Cortex of kidney (tissue), 1 donor: Measurements from ENCODE around the gene COX17.
"Not testable (repeated sequence)": the region's sequence is repeated elsewhere in the genome, so short reads cannot be mapped to it uniquely, and the experiment has no call there.

ENCODE experiments used
- DNase-seq: peaks from one replicate; lab custom pipeline; 2025; lab: John Stamatoyannopoulos, UW

The COX17 gene, protein sequence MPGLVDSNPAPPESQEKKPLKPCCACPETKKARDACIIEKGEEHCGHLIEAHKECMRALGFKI

DNA sequence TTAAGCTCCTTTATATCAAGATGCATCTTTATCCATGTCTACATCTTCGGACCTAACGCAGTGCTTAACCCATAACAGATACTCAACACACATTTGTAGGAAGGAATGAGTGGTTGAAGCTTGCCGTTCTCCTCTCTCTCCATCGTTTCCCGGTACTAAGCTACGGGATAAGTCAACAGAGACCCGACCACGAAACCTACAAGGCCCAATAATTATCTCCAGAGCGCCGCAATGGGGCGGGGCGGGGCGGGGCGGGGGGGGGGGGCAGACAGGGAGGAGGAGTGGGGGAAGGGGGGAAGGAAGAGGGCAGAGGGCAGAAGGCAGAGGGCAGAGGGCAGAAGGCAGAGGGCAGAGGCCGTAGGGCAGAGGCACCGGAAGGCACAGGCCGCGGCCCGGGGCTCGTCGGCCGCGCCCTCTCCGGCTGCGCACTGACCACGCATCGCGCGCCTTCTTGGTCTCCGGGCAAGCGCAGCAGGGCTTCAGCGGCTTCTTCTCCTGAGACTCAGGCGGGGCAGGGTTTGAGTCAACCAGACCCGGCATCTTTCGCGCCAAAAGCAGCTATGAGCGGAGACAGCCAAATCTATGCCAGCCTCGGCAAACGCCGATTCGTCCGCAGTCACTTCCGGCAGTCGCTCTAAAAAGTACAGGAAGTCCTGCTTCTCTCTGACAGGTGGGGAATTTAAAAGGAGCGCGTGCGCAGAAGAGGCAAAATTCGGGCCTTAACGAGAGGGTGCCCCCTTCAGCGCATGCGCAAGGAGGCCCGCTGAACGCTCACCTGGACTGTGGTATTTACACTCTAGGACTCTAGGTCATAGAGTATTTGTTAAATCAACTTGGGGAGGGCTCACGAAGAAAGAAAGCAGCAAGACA lies at the start of gene COX17:
COX17 (minus strand) TSS at position 636 of the 870 bp plus-strand sequence; CDS start at position 540, 96 bp downstream.
- peak; percentile 44 for DNase-seq

DNA sequence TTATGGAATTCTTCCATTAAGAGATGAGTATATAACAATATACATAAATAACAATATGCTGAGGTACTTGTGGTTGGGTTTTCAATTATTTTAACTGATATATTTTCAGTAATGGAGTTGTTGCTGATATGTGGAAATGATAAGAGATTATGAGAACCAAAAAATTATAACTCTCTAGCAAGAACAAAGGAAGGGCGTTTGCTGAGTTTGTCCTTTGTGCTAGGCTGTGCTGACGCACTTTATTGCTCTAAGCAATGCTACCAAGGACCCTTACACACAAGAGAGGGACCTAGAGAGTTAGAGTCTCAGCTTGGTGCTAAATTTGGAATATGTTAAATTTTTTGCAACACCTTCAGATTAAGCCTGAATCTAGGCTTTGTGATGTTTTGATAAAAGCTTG lies 49.7 kb upstream of the COX17 start:
- no peak for DNase-seq

DNA sequence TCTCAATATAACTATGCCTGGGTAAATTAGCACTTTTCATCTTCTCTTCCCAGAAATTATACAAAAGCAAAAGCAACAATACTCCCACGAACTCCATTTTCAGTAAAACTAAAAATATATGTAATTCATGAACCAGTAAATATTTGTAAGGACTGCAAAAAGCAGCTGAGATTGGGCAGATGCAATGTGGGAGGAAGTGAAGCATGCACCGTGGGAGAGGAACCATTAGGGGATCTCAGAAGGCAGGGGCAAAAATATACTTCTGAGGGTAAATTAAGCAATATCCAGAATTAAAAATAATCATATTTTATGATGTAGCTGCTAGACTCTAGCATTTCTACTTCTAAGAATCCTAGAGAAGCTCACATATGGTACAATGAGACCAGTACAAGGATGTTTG lies 45.8 kb upstream of the COX17 start:
- no peak for DNase-seq

DNA sequence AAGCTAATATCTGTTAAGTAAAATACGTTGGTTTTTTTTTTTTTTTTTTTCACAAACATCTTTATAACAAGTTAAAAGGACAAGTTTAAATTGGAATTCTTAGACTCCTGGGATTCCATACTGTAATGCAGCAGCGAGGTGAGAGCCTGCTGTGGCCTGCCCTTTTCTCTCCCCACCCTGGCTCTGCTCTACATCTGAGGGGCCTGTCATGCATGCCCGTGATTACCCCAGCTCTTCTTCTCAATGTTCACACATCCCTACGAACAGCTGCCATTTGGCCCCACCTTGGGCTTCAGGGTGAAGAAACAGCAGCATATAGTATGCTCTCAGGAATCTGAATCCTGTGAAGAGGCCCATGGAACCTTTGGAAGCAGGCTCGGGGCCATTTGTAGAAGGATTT lies 40.3 kb upstream of the COX17 start:
- DNase-seq, result no peak

DNA sequence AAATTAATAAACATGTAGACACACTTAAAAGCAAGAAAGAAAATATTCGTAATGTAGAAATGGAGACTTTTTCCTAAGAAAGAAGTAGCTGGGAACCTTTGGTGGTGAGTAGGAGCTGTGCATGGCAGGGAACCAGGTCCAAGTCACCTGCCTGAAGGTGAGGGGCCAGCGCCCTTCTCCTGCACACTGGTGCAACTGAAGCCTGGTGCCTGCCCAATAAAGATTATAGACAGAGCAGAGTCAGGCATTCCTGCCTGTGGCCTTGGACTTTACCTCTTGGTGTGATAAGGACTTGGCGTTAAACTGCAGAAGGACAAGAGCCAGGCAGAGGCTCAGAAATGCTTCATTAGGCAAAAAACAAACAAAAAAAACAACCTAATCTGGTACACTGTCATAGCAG lies 39.8 kb upstream of the COX17 start:
- no peak for DNase-seq

DNA sequence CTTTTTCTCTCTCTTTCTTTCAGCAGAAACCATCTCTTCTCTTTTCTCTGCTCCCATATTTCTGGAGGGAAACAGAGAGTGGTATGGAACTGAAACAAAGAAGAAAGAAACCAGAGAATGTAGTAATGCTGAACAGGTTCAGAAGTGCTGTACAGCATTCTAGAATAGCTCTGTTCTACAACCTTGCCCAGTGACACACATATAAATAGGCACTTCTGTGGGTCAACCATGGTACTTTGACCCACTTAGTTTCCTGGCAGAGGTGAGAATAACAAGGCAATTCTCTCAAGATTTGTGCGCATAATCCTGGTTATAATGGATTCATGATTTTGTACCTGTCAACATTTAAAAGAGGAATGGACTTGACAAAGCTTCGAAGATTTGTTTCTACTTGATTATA lies 37.9 kb upstream of the COX17 start:
- DNase-seq, result no peak

DNA sequence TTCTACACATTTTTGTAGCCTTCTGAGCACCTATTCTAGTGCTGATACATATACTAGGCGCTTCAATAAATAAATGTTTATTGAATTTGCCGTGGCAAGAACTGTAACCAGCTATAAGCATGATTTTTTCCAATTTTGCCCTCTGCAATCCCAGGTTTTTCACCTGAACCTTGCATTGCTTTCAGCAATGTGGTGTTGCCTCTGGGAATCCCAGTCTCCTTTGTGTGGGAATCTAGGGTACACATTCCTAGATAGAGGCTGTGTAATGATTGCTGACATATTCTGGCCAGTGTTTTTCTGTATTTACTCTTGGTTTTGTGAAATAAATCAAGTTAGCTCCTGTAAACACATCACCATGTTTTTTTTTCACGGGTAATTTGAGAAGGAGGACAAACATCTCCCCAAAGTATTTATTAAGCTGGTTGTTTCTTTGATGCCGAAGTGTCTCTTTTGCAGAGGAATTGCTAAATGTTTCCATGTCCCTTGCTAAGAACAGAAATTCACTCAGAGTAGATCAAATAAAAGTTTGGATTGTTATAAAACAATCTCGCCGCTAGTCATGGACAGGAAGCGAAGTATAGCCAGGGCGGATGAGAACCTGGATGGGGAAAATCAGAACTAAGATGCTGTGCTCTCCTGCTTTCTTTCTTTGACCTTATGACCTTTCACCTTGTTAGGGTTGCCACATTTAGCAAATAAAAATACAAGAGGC lies 26.8 kb upstream of the COX17 start:
- DNase-seq, result no peak

DNA sequence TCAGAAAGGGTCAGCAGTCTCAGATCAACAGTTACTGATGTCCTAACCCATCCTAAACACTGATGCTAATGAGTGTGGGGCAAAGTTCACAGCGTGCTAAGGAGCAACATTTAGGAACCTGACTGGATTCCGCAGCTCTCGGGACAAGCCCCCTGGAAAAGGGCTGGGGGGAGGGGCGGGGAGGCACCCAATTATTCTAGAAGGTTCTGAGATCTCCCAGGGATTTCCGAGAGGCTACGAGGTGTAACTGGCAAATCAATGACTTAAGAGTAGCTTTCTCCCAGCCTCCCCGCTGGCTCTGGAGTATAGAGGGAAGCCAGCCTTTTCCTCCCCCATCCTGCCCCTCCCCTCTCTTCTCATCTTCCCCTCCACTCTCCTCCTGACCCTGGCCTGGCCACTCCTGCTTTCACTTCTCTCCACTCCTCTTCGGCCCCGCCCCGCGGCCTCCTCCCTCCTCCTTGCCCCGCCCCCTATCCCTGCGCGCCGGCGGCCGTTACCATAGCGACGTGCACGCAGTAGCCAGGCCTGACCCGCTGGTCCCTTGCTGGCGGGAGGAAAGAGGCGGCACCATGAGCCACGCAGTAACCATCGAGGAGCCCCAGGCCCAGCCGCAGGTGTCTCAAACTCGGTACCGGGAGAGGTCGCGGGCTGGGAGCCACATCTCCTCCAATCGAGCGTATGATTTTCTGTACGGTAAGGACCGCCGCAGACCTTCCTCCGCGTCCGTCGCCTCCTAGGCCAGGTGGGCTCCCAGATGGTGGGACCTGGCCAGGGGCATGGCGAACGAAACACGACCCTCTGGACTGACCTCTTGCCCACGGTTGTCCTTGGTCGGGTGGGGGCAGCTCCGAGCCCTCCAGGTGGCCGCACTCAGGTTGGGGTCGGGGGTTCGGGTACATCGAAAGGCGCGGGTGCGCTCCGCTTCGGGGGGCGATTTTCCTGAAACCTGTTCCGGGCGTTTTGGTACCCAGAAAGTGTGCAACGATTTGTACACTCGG lies 25.6 kb upstream of the COX17 start, which contains the start of gene CFAP91:
CFAP91 (plus strand) TSS at position 493 of the 998 bp plus-strand sequence; CDS start at position 570, 77 bp downstream.
- no peak for DNase-seq

DNA sequence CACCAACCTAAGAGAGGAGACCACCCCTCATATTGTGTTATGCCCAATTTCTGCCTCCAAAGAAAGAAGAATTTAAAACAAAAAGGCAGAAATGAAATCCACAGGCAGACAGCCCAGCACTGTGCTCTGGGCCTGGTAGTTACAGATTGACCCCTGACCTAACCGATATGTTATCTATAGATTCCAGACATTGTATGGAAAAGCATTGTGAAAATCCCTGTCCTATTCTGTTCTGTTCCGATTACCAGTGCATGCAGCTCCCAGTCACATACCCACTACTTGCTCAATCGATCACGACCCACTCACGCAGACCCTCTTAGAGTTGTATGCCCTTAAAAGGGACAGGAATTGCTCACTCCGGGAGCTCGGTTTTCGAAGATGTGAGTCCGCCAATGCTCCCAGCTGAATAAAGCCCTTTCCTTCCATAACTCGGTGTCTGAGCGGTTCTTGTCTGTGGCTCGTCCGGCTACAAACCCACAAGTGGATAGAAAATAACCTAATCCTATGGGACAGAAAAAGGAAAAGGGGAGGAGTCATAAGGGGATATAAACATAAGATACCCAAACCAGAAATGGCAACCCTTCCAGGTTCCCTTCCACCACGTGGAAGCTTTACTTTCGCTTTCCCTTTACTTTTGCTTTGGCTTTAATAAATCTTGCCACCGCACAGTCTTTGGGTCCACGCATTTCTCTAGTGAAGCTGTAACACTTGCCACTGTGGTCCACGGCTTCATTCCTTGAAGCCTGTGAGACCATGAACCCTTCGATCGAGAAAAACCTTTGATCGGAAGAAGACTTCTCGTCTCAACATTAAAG lies 23.9 kb upstream of the COX17 start:
- DNase-seq, result no peak

DNA sequence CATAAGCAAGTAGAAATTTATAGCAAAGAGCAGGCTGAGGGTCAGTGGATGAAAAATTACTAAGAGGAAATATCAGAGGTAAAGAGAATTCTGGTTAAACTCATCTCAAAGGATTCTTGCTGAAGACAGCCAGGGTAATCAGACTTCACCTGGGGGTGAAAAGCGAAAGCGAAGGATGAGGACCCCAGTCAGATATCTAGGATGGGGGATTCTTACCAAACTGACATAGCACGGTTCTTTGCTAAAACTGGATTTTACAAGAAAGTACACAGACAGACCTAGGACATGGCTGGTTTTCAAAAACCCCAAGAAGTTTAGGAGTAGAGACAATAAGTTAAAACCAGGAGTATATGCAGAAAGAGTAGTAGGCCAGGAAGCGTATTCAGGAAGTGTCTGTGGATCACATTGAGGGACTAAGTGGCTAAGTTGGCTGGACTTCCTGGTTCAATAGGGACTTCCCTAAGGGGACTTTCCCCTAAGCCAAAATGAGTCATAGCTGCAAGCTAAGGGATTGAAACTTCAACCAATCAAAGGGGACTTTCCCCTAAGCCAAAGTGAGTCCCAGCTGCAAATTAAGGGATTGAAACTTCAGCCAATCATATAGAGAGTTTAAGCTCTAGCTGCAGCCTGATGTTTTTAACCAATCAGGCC lies 23.2 kb upstream of the COX17 start:
- no peak for DNase-seq

DNA sequence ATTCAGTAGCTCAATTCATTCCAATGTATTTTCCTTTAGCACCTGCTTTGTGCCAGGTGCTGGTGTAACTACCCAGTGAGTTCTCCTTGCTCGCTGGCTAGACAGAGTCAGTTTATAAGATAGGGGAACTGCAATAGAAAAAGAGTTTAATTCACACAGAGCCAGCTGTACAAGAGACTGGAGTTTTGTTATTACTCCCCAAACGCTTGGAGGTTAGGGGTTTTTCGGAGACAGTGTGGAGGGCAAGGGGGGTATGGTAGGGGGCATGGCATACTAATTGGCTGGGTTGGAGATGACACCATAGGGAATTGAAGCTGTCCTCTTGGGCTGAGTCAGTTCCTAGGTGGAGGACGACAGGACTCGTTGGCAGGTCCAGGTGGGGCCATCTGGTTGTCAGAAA lies 20.2 kb upstream of the COX17 start:
- no peak for DNase-seq

DNA sequence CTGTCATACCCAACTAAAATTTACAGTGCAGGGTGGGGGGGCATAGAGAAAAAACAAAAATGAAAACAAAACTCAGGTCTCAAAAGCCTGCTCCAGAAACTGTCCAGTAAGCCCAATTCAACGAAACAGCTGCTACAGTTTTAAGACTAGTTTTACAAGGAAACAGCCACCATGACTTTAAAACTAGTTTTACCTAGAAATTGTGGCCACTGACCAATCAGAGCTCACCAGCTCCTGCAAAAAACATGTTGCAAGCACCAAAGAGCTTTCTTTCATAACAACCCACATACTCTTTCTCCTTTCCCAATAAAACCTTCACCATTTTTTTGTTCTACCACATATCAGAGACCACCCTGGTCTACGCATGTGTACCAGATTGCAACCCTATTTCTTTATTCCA lies 18.3 kb upstream of the COX17 start:
- DNase-seq, result no peak

DNA sequence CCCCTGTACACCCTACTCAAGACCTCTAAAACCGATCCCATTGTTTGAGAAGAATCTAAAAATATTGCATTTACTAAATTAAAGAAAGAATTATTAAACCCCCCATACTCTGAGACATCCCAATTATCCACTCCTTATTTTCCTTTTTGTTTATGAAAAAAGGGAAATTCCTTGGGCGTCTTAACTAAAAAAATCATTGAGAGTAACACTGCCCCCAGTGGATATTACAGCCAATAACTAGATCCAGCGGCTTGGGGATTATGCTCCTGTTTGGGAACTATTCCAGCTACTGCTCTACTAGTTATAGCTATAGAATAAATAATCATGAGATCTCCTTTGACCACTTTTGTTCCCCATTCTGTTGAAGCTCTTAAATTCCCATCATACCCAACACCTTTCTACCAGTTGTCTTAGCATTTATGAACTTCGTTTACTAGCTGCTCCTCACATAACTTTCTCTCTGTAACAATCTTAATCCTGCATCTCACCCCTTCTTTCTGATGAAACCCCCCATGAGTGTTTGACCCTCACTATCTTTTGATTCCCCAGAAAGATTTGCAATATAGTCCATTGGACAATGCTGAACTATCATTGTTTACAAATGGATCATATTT lies 12.9 kb upstream of the COX17 start:
- DNase-seq, result no peak

DNA sequence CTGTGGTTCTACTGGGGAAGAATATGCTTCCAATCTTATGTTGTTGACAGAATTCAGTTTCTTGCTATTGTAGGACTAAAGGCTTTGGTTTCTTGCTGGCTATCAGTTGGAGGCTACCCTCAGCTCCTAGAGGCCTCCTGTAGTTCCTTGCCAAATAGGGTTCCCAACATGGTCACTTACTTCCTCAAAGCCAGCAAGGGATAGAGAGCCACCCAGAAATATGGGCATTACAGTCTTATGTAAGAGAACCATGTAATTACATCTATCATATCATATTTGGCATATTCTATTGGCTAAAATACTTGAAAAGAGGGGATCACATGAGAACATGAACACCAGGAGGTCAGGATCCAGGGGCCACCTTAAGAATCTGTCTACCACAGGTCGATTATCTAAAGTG lies 6.2 kb upstream of the COX17 start:
- DNase-seq, result no peak

DNA sequence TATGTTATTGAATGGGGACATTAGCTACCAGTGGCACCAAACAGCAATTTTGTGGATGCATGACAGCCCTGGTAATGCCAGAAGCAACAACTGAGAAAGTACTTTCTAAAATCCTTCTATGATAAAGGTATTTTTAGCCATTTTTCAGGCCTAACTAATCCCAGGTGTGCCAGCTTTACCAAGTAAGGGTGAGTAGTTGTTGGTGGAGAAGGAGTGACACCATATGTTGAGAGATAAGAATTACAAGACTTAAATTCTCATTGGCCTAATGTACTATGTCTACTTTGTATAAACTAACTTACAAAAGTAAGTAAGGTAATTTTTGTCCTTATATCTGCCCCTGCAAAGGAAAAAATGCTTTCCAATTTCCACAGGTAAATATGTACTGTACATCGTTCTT lies 4.1 kb upstream of the COX17 start:
- DNase-seq, result no peak

DNA sequence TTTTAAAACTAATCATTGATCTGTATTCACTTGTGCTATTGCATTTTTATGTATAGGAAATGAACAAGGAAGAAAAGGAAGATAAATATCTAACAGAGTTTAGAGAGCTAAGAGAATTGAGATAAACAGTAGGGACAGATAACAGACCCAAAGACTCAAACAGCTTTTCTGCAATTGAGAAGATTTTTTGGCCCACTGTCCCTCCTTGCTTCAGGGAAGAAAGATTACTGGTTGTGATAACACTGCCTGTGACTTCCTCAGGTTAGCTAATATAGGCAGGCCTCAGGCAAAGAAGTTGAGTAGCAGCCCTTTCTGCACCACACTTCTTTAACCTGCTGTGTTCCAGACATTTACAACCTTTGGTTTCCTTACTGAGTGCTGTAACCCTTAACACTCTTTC lies 2.7 kb upstream of the COX17 start:
- no peak for DNase-seq

DNA sequence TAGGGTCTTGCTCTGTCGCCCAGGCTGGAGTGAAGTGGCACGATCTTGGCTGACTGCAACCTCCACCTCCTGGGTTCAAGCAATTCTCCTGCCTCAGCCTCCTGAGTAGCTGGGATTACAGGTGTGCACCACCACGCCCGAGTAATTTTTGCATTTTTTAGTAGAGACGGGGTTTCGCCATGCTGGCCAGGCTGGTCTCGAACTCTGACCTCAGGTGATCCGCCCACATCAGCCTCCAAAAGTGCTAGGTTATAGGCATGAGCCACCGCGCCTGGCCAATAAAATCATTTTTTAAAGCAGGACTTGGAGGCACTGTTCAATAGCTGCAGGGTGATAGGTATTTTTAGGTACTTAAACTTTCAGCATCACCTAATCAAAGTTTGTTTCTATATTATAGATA lies 1.0 kb upstream of the COX17 start:
- DNase-seq, result not testable (repeated sequence)

DNA sequence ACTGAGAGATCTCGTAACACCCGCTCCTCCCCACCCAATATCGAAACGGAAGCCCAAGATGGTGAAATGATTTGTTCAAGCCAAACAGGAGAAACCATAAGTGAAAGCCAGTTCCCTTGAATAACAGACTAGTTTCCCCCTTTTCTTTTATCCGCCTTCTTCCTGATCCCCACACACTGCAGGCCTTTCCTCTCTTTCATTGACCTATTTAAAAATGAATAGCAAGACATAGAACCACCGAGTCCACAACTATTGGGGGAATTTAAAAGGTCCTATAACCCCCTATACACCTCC lies 382 bp upstream of the COX17 start:
- no peak for DNase-seq

DNA sequence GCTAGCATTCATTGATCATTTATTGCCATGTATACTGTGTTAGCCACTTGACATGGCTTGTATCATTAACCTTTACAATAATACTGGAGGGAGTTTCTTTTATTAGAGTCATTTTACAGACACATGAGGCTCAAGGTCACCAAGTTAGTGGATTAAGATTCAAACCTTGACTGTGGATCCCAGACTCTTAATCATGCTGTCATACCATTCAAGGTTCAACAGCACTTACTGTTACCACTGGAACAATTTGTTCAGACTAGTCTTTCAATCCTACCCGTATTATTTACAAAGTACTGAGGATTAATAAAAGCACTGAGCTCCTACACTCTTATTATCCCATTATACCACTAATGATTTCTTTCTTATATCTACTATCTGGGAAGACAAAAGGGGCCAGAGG lies 1.2 kb downstream of the COX17 start:
- DNase-seq, result no peak

DNA sequence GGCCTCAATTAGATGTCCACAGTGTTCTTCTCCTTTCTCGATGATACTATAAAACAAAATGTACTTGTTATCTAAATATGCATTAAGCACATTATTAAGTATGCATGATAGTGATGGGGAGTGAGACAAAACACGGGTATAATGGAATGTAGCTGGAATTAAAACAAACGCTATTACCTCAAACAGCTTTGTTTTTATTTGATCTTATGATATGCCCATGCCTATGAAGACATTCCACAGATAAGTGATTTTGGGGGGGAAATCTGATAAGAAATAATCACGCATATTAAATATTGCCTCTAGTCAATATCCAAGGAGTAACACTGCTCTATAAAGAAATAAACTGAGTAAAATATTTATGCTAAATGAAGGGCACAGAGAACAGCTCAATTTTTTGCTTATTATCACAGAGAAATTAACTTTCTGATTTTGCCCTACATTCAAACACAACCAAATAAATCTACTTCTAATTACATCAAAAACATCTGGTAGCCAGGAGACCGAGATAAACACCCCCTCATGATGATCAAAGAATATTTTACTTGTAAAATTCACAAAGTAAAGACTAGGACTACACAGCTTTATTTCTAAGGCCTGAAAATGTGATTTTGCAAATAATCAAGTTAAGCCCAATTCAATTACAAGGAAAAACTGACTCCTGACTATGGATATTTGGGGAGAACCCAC lies 1.9 kb downstream of the COX17 start:
- no peak for DNase-seq
